Central memory CD8-positive, alpha-beta T cell (primary cell): Measurements from ENCODE around the gene RSPH9.

Experiments used
- ATAC-seq: fragments of 150-1000 bp; cut with Tn5 transposase; replicated peaks from 2 replicates; pipeline ENCODE4 v1.10.0; 2022; ENCODE audit warnings: mild to moderate bottlenecking, moderate FRiP score, moderate number of reproducible peaks; ENCODE audit not compliant: poor library complexity, severe bottlenecking; ENCODE audit errors: extremely low read depth
- DNase-seq, 2 donors: peaks; one replicate each; pipeline ENCODE4 v3.0.0; 2021; ENCODE audit warnings: low spot score in 2 of 2
- H3K27ac Mint-ChIP-seq: one replicate; pipeline ENCODE4 v1.8.0; 2022; ENCODE audit warnings: low read depth, mild to moderate bottlenecking, moderate library complexity, mixed read lengths
- H3K27me3 Mint-ChIP-seq: one replicate; pipeline ENCODE4 v1.8.0; 2022; ENCODE audit warnings: mixed read lengths
- H3K36me3 Mint-ChIP-seq: one replicate; pipeline ENCODE4 v1.8.0; 2022; ENCODE audit warnings: mild to moderate bottlenecking, moderate library complexity, mixed read lengths; ENCODE audit not compliant: insufficient read depth
- H3K4me1 Mint-ChIP-seq: one replicate; pipeline ENCODE4 v1.8.0; 2022; ENCODE audit warnings: mixed read lengths
- H3K4me3 Mint-ChIP-seq: one replicate; pipeline ENCODE4 v1.8.0; 2022; ENCODE audit warnings: mild to moderate bottlenecking, moderate library complexity, mixed read lengths
- H3K9me3 Mint-ChIP-seq: one replicate; pipeline ENCODE4 v1.8.0; 2022; ENCODE audit warnings: mixed read lengths

The RSPH9 gene

GRCh38 chr6:43674921-43675320 is 30.1 kb downstream of the RSPH9 start:
- no peak overlapping the region for H3K4me3 Mint-ChIP-seq
- DNase-seq (no peak), ATAC-seq (no peak)
- no peaks in the 10 kb centered on the region for H3K27me3 Mint-ChIP-seq
- no peaks in the 10 kb centered on the region for H3K9me3 Mint-ChIP-seq
- H3K27ac Mint-ChIP-seq: no peak overlapping the region
- H3K36me3 Mint-ChIP-seq: peaks cover 36% of the 10 kb centered on the region
- H3K4me1 Mint-ChIP-seq: no peaks in the 10 kb centered on the region

- Mint-ChIP-seq H3K9me3 (no peaks in the 10 kb centered on the region), H3K36me3 (peaks cover 39% of the 10 kb centered on the region), H3K4me1 (peaks cover 9% of the 10 kb centered on the region), H3K27me3 (no peaks in the 10 kb centered on the region), H3K4me3 (no peak overlapping the region), H3K27ac (no peak overlapping the region)
- no peak for DNase-seq
- ATAC-seq: no peak
Observed at GRCh38 chr6:43676962-43677606, 32.2 kb downstream of the RSPH9 start.

GRCh38 chr6:43677759-43678158 is 32.9 kb downstream of the RSPH9 start:
- no peaks in the 10 kb centered on the region for H3K9me3 Mint-ChIP-seq
- H3K4me3 Mint-ChIP-seq: no peak overlapping the region
- no peak overlapping the region for H3K27ac Mint-ChIP-seq
- no peaks in the 10 kb centered on the region for H3K27me3 Mint-ChIP-seq
- H3K4me1 Mint-ChIP-seq: peaks cover 14% of the 10 kb centered on the region
- ATAC-seq (no peak), DNase-seq (no peak)
- H3K36me3 Mint-ChIP-seq: peaks cover 36% of the 10 kb centered on the region

GRCh38 chr6:43678341-43678740 is 33.5 kb downstream of the RSPH9 start:
- peaks cover 20% of the 10 kb centered on the region for H3K4me1 Mint-ChIP-seq
- H3K4me3 Mint-ChIP-seq: no peak overlapping the region
- no peak for ATAC-seq
- DNase-seq: no peak
- no peaks in the 10 kb centered on the region for H3K9me3 Mint-ChIP-seq
- H3K27me3 Mint-ChIP-seq: no peaks in the 10 kb centered on the region
- peaks cover 30% of the 10 kb centered on the region for H3K36me3 Mint-ChIP-seq
- no peak overlapping the region for H3K27ac Mint-ChIP-seq

- H3K9me3 Mint-ChIP-seq: no peaks in the 10 kb centered on the region
- H3K4me3 Mint-ChIP-seq: no peak overlapping the region
- no peak for ATAC-seq
- H3K27me3 Mint-ChIP-seq: no peaks in the 10 kb centered on the region
- peaks cover 26% of the 10 kb centered on the region for H3K4me1 Mint-ChIP-seq
- no peak for DNase-seq
- H3K36me3 Mint-ChIP-seq: peaks cover 31% of the 10 kb centered on the region
- H3K27ac Mint-ChIP-seq: no peak overlapping the region
Observed at GRCh38 chr6:43679057-43679456, 34.2 kb downstream of the RSPH9 start.

- Mint-ChIP-seq H3K9me3 (no peaks in the 10 kb centered on the region), H3K27ac (no peak overlapping the region), H3K4me1 (peaks cover 34% of the 10 kb centered on the region)
Observed at GRCh38 chr6:43680308-43681200, 35.7 kb downstream of the RSPH9 start.

GRCh38 chr6:43681303-43681702 is 36.5 kb downstream of the RSPH9 start:
- Mint-ChIP-seq H3K9me3 (no peaks in the 10 kb centered on the region), H3K4me1 (peaks cover 37% of the 10 kb centered on the region), H3K36me3 (peaks cover 30% of the 10 kb centered on the region), H3K27ac (no peak overlapping the region), H3K27me3 (no peaks in the 10 kb centered on the region), H3K4me3 (no peak overlapping the region)
- ATAC-seq: no peak
- no peak for DNase-seq

More at GRCh38 chr6:43680308-43681200, 35.7 kb downstream of the RSPH9 start:
- no peak overlapping the region for H3K4me3 Mint-ChIP-seq
- DNase-seq (no peak), ATAC-seq (no peak)
- H3K27me3 Mint-ChIP-seq: no peaks in the 10 kb centered on the region
- H3K36me3 Mint-ChIP-seq: peaks cover 33% of the 10 kb centered on the region

GRCh38 chr6:43682724-43683429 is 38.0 kb downstream of the RSPH9 start:
- Mint-ChIP-seq H3K27ac (no peak overlapping the region), H3K9me3 (no peaks in the 10 kb centered on the region), H3K27me3 (no peaks in the 10 kb centered on the region), H3K36me3 (peaks cover 27% of the 10 kb centered on the region), H3K4me3 (no peak overlapping the region), H3K4me1 (peaks cover 49% of the 10 kb centered on the region)
- ATAC-seq: no peak
- no peak for DNase-seq

GRCh38 chr6:43683708-43684455 is 39.0 kb downstream of the RSPH9 start:
- peaks cover 55% of the 10 kb centered on the region for H3K4me1 Mint-ChIP-seq
- no peak overlapping the region for H3K4me3 Mint-ChIP-seq
- no peaks in the 10 kb centered on the region for H3K9me3 Mint-ChIP-seq
- ATAC-seq (no peak), DNase-seq (no peak)
- peaks cover 23% of the 10 kb centered on the region for H3K36me3 Mint-ChIP-seq
- no peak overlapping the region for H3K27ac Mint-ChIP-seq
- H3K27me3 Mint-ChIP-seq: no peaks in the 10 kb centered on the region

- peaks cover 46% of the 10 kb centered on the region for H3K4me1 Mint-ChIP-seq
- no peak for ATAC-seq
Observed at GRCh38 chr6:43687079-43687436, 42.2 kb downstream of the RSPH9 start.

GRCh38 chr6:43687437-43688347 is 42.9 kb downstream of the RSPH9 start, which contains the start of gene MRPS18A:
Gene MRPS18A, minus strand, starts transcription at chr6:43687791. Its CDS starts 12 bp downstream, at chr6:43687779.
- H3K36me3 Mint-ChIP-seq: peaks cover 10% of the 10 kb centered on the region
- peak; percentile 93 for ATAC-seq
- no peaks in the 10 kb centered on the region for H3K27me3 Mint-ChIP-seq
- peak within 1 kb of the TSS; percentile 97 for H3K4me3 Mint-ChIP-seq
- peak within 1 kb of the TSS; percentile 95 for H3K27ac Mint-ChIP-seq
- DNase-seq: peak; percentile 49 to 58
- no peaks in the 10 kb centered on the region for H3K9me3 Mint-ChIP-seq
- H3K4me1 Mint-ChIP-seq: peaks cover 41% of the 10 kb centered on the region

More at GRCh38 chr6:43687079-43687436, 42.2 kb downstream of the RSPH9 start:
- Mint-ChIP-seq H3K9me3 (no peaks in the 10 kb centered on the region), H3K4me3 (peak overlapping the region; percentile 97), H3K27me3 (no peaks in the 10 kb centered on the region), H3K27ac (peak overlapping the region; percentile 95), H3K36me3 (peaks cover 10% of the 10 kb centered on the region)
- no peak for DNase-seq
